HG03571 (cell line): Measurements from ENCODE around the gene NFIB.

Experiments
- ATAC-seq: cut with Tn5 transposase; IDR thresholded peaks from one replicate; pipeline ENCODE4 v1.9.1; 2021; ENCODE audit not compliant: unreplicated experiment

The NFIB gene

DNA sequence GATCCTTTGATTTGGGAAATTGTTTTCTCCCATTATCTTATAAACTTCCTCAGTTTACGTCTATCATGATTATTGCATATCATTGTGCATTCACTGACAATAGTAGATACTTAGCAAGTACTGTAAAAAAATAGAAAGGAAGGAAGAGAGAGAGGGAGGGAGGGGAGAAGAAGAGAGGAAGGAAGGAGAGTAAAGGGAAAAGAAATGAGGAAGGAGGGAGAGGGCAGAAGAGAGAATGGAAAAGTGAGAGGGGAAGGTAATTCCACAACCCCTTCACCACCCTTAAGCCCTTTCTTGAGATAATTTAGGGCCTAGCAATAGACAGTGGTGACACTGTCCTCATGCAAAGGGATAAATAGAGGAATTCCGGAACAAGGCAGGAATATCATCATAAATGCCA, 64.4 kb downstream of the NFIB start:
- no peak for ATAC-seq

DNA sequence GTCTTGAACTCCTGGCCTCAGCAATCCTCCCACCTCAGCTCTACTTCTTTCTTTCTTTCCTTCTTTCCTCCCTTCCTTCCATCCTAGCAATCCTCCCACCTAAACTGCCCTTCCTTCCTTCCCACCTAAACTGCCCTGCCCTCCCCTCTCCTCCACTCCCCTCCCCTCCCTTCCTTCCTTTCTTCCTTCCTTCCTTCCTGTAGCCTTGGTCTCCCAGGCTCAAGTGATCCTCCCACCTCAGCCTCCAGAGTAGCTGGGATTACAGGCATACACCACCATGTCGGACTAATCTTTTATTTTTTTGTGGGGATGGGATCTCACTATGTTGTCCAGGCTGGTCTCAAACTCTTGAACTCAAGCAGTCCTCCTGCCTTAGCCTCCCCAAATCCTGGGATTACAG, 65.8 kb downstream of the NFIB start:
- no peak for ATAC-seq

DNA sequence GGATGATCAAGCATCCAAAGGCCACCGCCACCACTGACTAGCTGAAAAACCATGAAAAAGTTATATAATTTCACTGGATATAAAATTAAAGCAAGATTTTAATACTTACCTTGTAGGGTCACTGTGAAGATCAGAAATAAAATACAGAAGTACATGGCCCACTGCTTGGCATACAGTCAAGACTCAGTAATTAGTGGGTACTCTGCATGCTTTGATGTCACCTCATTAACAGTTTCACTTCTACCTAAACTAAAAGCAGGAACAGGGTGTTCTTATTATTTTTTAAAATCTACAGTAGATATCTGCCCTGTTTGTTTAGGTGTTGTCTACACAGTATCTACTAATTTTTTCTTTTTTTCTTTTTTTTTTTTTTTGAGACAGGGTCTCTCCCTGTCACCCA, 66.4 kb downstream of the NFIB start:
- no peak for ATAC-seq

DNA sequence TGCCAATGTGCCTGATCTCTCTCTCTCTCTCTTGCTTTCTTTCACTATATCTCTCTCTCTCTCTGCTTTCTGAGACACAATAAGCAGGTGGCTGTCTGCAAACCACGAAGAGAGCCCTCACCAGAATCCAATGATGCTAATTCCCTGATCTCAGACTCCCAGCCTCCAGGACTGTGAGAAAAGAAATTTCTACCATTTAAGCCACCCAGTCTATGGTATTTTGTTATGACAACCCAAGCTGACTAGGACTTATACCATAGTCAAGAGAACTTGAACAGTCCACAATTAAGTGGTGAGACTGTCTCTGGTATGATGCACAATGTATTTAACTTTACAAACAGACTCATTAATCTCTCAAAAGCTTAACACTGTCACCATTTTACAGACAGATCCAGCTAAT, 67.0 kb downstream of the NFIB start:
- ATAC-seq, result no peak

DNA sequence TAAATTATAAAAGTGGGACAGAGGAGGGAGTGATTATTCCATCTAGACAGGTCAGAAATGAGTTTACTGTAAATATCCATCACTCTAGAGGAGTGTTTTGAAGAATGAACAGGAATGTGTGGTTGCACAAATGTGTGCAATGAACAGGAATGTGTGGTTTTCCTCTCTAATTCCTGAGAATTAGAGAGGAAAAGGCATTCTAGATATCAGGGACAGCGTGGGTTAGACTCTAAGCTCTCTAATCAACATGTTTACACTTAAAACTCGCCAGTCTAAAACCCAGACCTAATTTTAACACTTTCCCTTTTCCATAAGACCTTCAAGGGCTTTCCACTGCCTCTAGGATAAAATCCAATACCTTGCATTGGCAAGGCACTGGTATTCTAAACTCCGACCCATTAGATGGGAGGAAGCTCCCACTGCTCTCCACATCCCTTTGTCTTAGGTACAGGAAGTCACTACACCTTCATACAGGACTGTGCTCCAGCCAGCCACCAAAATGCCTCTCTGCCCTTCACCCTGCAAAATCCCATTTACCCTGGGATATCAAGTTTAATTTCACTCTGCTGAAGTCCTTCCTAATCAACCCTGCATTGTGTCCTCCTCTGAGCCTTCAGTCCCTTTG, 67.9 kb downstream of the NFIB start:
- no peak for ATAC-seq

DNA sequence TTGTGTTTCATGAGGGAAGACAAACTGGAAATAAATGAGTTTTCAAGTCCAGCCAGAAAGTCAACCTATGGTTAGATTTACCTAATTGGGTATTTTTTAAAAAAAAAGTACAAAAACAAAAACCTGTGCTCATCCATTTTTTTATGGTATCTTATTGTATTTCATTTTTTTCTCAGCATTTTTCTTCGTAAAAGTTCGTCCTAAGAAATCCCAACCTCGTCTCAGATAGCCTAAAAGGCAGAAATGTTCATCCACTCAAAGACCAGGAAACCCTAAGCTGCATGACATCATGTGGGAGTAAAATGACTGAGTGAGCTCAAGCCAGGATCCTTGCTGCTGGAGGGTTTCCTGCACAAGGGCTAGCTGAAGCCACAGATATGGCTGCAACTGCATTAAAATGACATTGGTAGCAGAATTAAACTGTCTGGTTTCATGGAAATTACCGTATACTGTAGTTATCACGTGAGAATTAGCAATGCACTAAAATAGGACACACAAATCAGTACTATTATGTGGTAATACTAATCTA, 70.4 kb downstream of the NFIB start:
- no peak for ATAC-seq

DNA sequence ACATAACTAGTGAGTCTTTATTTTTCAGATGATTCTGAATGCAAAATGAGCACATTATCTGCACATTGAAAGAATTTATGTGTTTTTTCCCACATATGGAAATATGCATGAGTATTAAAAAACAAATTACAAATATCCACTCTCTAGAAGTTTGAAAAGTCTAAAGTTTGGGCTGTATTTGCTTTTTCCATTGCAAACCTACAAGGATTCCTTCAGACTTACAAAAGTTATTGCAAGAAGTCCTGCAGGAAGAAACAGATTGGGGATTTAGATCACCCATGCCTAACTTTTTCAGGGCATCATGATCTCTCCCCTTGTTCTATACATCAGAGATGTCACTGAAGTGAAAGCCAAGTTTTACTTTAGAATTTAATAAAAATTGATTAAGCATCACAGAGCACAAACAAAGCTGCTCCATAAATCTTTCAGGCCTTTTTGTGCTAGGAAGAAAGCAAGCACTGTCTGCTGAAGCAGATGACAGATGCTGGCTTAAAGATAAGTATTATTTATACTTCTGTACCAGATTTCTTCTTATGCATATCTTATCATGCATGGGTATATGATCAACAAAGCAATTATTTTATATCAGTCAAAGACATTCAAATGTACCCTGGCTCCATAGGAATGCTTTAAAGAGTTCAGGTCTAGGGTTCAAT, 71.7 kb downstream of the NFIB start:
- ATAC-seq, result no peak

DNA sequence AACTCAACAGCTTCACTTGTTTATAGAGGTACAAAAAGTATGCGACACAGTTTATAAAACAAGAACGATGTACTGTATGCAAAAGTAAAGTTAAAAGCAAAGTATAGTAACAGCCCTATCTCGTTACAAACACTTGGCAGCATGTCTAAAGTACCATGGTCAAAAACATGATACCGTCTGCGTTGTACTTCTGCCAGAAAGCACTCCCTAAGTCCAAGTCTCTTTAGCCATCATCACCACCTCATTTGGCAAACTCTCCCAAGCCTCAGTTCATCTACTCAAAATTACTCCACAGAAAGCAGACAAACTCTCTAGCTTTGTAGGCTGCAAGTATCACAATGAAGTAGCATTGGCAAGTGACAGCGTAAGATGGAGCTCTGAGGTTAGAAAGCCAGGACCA, 73.4 kb downstream of the NFIB start:
- ATAC-seq, result no peak

DNA sequence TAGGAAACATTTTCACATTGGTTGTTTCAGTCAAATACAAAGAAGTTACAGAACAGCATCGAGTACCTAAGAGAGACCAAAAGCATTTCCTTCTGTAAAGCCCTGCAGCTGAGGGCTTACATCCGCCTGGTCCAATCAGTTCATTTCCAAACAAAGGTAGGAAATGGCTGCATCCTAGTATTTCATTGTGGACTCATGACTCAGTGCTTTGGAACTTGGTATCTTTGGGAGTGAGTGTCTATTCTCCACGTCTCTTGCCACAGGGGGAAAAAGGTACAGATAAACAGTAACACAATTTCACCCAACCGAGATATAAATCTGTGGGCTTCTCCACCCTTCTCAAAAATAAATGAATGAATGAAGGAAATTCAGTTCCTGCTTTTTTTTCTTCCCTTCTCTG, 75.4 kb downstream of the NFIB start:
- no peak for ATAC-seq

DNA sequence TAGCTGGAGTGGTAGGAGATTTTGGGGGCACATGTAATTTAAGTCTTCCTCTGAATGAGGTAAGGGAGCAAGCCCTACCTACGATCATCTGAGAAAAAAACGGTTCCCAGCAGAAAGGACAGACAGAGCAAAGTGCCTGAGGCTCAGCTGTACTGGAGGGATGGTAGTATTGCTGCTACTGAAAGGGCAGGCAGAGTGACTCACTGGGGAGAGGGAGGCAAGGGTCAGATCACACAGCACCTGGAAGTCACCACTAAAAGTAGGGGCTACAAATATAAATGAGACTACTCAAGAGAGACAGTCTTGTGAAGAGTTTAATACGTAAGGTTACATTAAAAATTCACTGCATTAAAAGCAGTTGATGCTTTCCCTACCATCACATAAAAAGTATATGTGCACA, 75.9 kb downstream of the NFIB start:
- ATAC-seq, result no peak

DNA sequence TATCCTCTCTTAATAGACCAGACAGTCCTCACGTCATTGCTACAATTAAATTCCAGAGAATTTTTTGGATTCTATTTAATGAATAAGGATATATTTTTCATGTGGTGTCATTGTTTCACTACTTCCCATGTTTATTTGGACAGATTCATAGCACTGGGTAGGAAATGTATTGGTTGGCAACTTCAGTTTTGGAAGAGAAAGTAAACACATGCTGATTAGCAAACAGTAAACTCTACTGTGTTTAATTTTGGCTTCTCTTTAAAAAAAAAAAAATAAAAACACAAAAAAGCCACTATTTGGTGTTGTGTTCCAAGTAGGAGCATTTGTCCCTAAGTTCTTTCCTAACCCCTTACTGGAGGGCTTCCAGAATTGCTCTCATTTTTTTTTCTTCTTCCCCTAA, 77.3 kb downstream of the NFIB start:
- ATAC-seq, result no peak

DNA sequence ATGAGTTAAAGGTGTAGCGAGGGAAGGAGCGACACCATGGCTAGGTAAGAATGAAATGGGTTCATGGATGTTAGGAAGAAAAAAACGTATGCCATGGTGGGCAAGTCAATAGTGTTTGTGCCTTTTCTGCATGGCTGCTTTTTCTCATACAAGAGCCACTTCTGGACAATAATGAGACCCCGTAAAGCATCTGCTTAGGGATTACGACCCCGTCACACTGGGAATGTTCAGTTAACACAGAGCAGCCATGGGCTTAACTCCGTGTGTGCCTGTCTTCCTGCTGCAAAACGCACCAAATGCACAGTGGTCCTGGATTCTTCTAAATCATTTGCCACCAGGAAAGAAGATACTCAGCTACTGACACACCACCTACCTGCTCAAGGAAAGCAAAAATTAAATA, 81.8 kb downstream of the NFIB start:
- ATAC-seq, result no peak

DNA sequence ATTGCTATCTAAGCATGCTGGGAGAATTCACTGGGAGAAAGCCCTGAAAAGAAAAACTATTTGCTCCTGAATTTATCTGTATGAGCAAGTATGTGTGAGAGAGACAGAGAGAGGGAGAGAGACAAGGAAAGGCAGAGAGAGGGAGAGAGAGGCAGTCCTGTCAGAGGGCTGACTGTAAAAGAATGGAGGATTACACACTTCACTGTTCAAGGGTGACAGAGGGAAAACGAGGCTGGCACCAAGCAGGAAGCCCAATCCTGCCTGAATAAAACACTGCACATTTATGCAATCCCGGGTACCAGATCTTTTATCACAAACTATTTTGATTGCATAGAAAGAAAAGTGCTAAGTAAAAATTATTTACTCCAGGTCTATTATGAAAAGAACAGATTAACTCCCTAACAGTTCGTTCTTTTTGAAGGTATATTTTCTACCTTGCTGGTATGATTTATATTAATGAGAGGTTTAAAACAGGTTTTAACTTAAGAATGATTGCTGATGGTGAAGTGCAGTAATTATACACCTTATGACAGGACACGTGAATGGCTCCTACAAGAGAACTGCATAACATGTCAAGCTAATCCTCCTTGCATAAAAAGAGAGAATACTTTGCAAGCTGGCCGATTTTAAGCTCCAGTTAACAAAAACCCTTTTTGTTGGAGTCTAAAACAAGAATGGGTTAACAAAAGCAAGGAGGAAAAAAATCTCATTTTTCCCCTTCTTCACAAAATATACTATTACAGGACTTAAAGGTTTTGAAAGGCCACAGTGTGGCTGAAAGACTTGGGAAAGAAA, 82.5 kb downstream of the NFIB start:
- ATAC-seq, result no peak

DNA sequence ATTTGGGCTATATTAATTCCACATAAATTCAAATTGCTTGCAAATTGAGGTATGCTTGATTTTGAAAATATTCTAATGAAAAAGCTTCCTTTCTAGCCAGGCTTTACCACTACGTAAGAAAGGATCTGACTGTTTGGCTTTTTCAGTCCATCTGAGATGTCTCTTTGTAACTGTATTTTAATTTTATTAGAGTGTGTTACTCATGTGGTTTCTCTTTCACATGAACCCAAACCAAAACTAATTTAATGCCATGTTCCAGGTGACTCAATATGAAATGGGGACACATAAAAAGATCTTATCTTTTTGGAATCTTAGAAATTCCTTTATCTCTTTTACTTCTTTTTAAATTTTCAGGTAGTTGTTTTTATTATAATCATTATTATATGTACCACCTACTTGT, 85.3 kb downstream of the NFIB start:
- no peak for ATAC-seq

DNA sequence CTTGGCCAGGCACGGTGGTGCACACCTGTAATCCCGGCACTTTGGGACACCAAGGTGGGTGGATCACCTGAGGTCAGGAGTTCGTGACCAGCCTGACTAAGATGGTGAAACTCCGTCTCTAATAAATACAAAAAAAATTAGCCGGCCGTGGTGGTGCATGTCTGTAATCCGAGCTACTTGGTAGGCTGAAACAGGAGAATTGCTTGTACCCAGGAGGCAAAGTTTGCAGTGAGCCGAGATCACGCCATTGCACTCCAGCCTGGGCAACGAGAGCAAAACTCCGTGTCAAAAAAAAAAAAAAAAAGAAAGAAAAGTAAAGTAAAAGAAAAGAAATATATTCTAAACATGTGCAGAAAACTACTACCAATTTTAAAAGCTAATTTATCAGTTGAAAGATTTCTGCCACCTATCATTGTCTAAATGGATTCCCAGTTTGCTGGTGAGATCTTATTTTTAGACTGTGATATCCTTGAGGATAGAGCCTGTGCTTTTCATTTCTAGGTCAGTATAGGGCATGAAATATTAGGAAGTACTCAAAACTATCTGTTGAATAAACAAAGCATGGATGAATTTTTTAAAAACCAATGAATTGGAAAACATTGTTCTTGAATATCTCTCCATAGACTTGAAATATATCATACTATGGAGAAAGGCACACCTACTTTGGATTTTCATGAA, 86.9 kb downstream of the NFIB start:
- ATAC-seq, result no peak

DNA sequence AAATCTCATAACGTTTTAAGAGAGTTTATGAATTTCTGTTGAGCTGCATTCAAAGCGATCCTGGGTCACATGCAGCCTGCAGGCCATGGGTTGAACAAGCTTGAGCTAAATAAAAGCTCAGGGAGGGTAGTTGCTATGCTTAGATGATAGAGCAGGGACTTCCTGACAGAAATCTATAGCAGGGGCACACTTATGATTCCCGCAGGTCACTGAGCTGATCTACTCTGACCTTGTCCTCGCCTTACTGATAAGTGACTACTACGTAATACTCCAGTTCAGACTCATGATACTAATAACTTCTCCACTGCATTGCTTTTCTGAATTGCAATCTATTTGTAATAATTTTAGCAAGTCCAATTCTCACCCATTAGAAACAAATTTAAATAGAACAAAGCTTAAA, 90.9 kb downstream of the NFIB start:
- ATAC-seq, result no peak

DNA sequence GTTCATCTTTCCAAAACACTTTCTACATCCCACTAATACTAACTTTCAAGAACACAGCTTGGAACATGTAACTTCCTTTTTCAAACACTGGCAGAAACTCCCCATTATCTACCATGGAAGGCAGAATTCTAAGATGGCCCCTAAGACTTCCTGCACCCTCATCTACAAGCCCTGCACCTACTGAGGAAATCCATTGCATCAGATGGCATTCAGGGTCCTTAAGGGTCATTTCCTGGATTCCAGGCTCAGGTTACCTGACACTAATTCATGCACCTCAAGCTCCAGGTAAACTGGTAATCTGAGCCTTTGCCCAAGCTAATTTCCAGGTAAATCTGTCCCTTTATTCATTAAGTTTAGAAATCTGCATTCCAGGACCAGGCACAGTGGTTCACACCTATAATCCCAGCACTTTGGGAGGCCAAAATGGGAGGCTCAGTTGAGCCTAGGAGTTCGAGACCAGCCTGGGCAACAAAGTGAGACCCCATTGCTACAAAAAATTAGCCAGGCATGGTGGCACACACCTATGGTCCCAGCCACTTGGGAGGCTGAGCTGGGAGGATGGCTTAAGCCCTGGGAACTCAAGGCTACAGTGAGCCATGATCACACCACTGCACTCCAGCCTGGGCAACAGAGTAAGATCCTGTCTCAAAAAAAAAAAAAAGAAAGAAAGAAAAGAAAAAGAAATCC, 91.6 kb downstream of the NFIB start:
- no peak for ATAC-seq

DNA sequence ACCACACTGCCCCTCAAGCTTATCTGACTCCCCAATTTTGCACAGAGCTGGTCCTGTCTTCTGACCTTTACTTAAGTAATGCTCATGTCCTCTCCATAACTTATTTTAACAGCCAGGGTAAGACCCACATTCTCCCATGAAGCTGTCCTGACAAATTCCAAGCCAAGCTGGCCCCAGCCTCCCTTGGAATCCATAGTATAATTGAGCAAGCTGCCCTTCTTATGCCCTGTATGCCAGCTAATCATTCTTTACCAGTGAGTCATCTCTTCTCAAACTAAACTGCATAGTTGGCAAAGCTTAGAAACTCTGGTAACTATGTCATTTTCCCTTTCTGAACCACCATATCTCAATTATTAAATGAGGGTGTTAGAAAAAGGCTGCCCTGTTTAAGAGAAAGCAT, 92.4 kb downstream of the NFIB start:
- ATAC-seq, result no peak

DNA sequence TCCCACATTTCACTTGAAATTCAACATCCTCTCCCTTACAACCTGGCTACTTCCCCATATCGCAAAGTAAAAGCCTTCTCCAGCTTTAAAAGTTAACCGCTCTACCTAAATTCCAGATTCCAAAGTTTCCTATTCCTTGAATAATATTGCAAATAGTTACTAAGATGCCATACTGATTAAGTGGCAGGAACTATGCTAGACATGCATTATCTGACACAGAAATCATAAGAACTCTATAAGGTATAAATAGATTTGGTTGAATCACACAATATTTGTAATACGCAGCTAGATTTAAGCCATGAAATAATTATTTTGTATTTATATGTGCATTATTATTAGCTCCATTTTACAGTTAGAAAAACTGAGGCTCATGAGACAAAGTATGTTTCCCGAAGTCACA, 92.8 kb downstream of the NFIB start:
- ATAC-seq, result no peak

DNA sequence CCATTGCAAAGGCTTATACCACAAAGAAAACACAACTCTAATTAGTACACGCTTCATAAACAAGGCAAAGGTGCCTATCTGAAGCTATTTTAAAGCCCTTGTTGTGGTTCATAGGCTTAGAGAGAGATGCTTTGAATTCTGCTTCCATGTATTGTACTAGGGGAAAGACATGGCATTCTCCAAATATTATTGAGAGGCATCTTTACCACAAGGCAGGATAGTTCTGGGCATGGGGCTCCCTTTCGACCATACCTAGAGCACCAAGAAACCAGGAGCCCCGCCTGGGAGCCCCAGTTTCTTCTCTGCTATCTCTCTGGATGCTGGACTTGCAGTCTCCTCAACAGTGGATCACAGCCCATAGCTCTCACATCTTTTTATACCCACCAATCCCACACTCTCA, 93.7 kb downstream of the NFIB start:
- no peak for ATAC-seq

DNA sequence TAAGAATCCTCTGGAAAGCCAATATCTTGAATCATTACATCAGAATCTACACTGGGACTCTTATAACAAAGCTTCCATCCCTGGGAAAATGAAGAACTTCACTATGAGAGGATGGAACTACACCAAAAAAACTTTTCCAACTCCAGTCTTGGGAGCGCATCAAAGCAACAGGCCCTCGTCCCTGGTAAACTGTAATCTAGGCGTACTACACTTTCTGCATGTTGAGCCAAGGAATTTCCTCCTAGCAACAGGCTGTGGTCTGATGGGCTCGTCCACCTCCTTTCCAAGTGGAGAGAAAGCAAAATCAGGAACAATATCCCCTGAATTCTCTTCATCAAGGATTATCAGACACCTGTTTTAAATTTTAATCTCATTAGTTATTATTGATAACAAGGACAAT, 94.1 kb downstream of the NFIB start:
- no peak for ATAC-seq
